ENCODE results near the gene CRTC2.

CRTC2 gene

GRCh38 chr1:153973525-153973924 is 15.1 kb upstream of the CRTC2 start:
- DNase-seq, result no peak

- DNase-seq, result no peak
Observed at GRCh38 chr1:153973071-153973470, 14.7 kb upstream of the CRTC2 start.

- no peak for DNase-seq
Observed at GRCh38 chr1:153970346-153970745, 11.9 kb upstream of the CRTC2 start.

GRCh38 chr1:153968972-153969371 is 10.6 kb upstream of the CRTC2 start:
- DNase-seq, result no peak

- DNase-seq, result no peak
Observed at GRCh38 chr1:153968408-153968807, 10.0 kb upstream of the CRTC2 start.

- DNase-seq, result no peak
Observed at GRCh38 chr1:153968000-153968363, 9.6 kb upstream of the CRTC2 start.

- peak; percentile 85 for DNase-seq
Observed at GRCh38 chr1:153967107-153967999, 8.9 kb upstream of the CRTC2 start, which contains the start of gene CREB3L4. Gene CREB3L4 (plus strand): TSS chr1:153967902. CDS start chr1:153968526, 624 bp downstream.

GRCh38 chr1:153963850-153964331 is 5.5 kb upstream of the CRTC2 start:
- peak; percentile 76 for DNase-seq

GRCh38 chr1:153963030-153963849 is 4.8 kb upstream of the CRTC2 start, which contains the start of gene SLC39A1:
Gene SLC39A1 (minus strand): TSS chr1:153963537. CDS start chr1:153962715, 822 bp downstream.
- DNase-seq, result peak; percentile 98

GRCh38 chr1:153962088-153963029 is 3.9 kb upstream of the CRTC2 start:
- DNase-seq, result no peak

GRCh38 chr1:153961421-153961820 is 3.0 kb upstream of the CRTC2 start:
- DNase-seq, result no peak

- no peak for DNase-seq
Observed at GRCh38 chr1:153960206-153960605, 1.8 kb upstream of the CRTC2 start.

GRCh38 chr1:153959454-153959853 is 1.0 kb upstream of the CRTC2 start:
- no peak for DNase-seq

GRCh38 chr1:153958961-153959260 is 499 bp upstream of the CRTC2 start:
- no peak for DNase-seq

- DNase-seq, result no peak
Observed at GRCh38 chr1:153957744-153958110, 685 bp downstream of the CRTC2 start.

- DNase-seq, result no peak
Observed at GRCh38 chr1:153956997-153957715, 1.3 kb downstream of the CRTC2 start.

- no peak for DNase-seq
Observed at GRCh38 chr1:153954826-153955225, 3.6 kb downstream of the CRTC2 start.

GRCh38 chr1:153953859-153954365 is 4.5 kb downstream of the CRTC2 start:
- no peak for DNase-seq

- no peak for DNase-seq
Observed at GRCh38 chr1:153951801-153952200, 6.6 kb downstream of the CRTC2 start.

- no peak for DNase-seq
Observed at GRCh38 chr1:153951183-153951582, 7.2 kb downstream of the CRTC2 start.

- peak; percentile 69 for DNase-seq
Observed at GRCh38 chr1:153946622-153947241, 11.7 kb downstream of the CRTC2 start, which contains the start of gene DENND4B. Gene DENND4B (minus strand): TSS chr1:153946718. CDS start chr1:153944374, 2,344 bp downstream.
